Measurements from ENCODE around the gene NEGR1. TPM values are rescaled to one million over a fixed set of nuclear protein-coding genes. Genes with fewer than 3 reads are reported as not detected.

The NEGR1 gene
- total and polyA plus RNA-seq, 4 donors: 0.86 to 7.3 (median 2.5) TPM

DNA sequence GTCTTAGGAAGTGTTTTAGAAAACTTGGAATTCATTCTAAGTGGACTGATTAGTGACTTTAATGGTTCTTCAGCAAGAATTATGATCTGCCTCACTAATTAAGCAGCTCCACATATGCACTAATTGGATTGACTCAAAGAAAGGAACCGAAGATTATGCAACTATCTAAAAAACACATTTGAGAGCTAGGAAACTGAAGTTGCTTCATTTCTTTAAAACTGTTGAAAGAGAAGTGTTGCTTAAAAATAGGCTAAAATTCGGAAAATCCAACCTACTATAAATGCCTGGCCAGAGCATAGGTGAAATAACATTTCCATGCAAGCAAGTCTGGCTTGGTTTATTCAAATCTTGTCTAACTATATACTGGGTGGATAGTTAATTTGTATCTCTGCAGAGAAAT lies 698.6 kb downstream of the NEGR1 start:
- H3K9ac ChIP-seq (ENCODE audit: insufficient read depth in 1 of 2, low read length in 2 of 2): no peak overlapping the region
- TF ChIP-seq, protein P1, sequence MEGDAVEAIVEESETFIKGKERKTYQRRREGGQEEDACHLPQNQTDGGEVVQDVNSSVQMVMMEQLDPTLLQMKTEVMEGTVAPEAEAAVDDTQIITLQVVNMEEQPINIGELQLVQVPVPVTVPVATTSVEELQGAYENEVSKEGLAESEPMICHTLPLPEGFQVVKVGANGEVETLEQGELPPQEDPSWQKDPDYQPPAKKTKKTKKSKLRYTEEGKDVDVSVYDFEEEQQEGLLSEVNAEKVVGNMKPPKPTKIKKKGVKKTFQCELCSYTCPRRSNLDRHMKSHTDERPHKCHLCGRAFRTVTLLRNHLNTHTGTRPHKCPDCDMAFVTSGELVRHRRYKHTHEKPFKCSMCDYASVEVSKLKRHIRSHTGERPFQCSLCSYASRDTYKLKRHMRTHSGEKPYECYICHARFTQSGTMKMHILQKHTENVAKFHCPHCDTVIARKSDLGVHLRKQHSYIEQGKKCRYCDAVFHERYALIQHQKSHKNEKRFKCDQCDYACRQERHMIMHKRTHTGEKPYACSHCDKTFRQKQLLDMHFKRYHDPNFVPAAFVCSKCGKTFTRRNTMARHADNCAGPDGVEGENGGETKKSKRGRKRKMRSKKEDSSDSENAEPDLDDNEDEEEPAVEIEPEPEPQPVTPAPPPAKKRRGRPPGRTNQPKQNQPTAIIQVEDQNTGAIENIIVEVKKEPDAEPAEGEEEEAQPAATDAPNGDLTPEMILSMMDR (IDR thresholded peaks at IDR 0.05; ENCODE audit: control extremely low read depth, extremely low read depth): no peak
- H3K9me3 ChIP-seq (ENCODE audit: control insufficient read depth in 4 of 4, insufficient read depth in 3 of 4, low read length in 3 of 4): no peaks in the 10 kb centered on the region
- no peaks in the 10 kb centered on the region for H3K36me3 ChIP-seq (ENCODE audit: control insufficient read depth in 4 of 4, insufficient read depth in 4 of 4, low read length in 4 of 4)
- no peak overlapping the region for H3K27ac ChIP-seq (ENCODE audit: low read depth in 1 of 2, low read length in 1 of 2)
- no peak for ATAC-seq (ENCODE audit: insufficient read depth, low FRiP score)
- H3K27me3 ChIP-seq (ENCODE audit: control insufficient read depth in 3 of 3, insufficient read depth in 3 of 3, low read length in 2 of 3): no peaks in the 10 kb centered on the region
- 36 to 53% methylated on average over 2 of the region's 2 CpGs for WGBS, 2 donors
- DNase-seq: no peak
- no peaks in the 10 kb centered on the region for H3K4me1 ChIP-seq (ENCODE audit: control insufficient read depth in 5 of 5, insufficient read depth in 5 of 5, low read length in 5 of 5)
- no peak overlapping the region for H3K4me3 ChIP-seq

GRCh38 chr1:71582673-71583072 lies 699.7 kb downstream of the NEGR1 start:
- no peaks in the 10 kb centered on the region for H3K4me1 ChIP-seq (ENCODE audit: control insufficient read depth in 5 of 5, insufficient read depth in 5 of 5, low read length in 5 of 5)
- no peak overlapping the region for H3K9ac ChIP-seq (ENCODE audit: insufficient read depth in 1 of 2, low read length in 2 of 2)
- H3K4me3 ChIP-seq: no peak overlapping the region
- 88% methylated on average over 3 of the region's 3 CpGs for WGBS, 2 donors
- DNase-seq (no peak), ATAC-seq (ENCODE audit: insufficient read depth, low FRiP score) (no peak)
- H3K27ac ChIP-seq (ENCODE audit: low read depth in 1 of 2, low read length in 1 of 2): no peak overlapping the region
- no peaks in the 10 kb centered on the region for H3K27me3 ChIP-seq (ENCODE audit: control insufficient read depth in 3 of 3, insufficient read depth in 3 of 3, low read length in 2 of 3)
- TF ChIP-seq, protein P1 (IDR thresholded peaks at IDR 0.05; ENCODE audit: control extremely low read depth, extremely low read depth): no peak
- H3K36me3 ChIP-seq (ENCODE audit: control insufficient read depth in 4 of 4, insufficient read depth in 4 of 4, low read length in 4 of 4): no peaks in the 10 kb centered on the region
- H3K9me3 ChIP-seq (ENCODE audit: control insufficient read depth in 4 of 4, insufficient read depth in 3 of 4, low read length in 3 of 4): no peaks in the 10 kb centered on the region

GRCh38 chr1:71577451-71578131 lies 704.7 kb downstream of the NEGR1 start:
- ATAC-seq (ENCODE audit: insufficient read depth, low FRiP score) (no peak), DNase-seq (no peak)
- no peaks in the 10 kb centered on the region for H3K4me1 ChIP-seq (ENCODE audit: control insufficient read depth in 5 of 5, insufficient read depth in 5 of 5, low read length in 5 of 5)
- 79 to 89% methylated on average over 3 of the region's 3 CpGs for WGBS, 2 donors
- TF ChIP-seq, protein P1 (IDR thresholded peaks at IDR 0.05; ENCODE audit: control extremely low read depth, extremely low read depth): no peak
- no peak overlapping the region for H3K27ac ChIP-seq (ENCODE audit: low read depth in 1 of 2, low read length in 1 of 2)
- no peak overlapping the region for H3K9ac ChIP-seq (ENCODE audit: insufficient read depth in 1 of 2, low read length in 2 of 2)
- H3K36me3 ChIP-seq (ENCODE audit: control insufficient read depth in 4 of 4, insufficient read depth in 4 of 4, low read length in 4 of 4): no peaks in the 10 kb centered on the region
- no peaks in the 10 kb centered on the region for H3K9me3 ChIP-seq (ENCODE audit: control insufficient read depth in 4 of 4, insufficient read depth in 3 of 4, low read length in 3 of 4)
- H3K27me3 ChIP-seq (ENCODE audit: control insufficient read depth in 3 of 3, insufficient read depth in 3 of 3, low read length in 2 of 3): no peaks in the 10 kb centered on the region
- H3K4me3 ChIP-seq: no peak overlapping the region

- H3K36me3 ChIP-seq (ENCODE audit: control insufficient read depth in 4 of 4, insufficient read depth in 4 of 4, low read length in 4 of 4): no peaks in the 10 kb centered on the region
- H3K27ac ChIP-seq (ENCODE audit: low read depth in 1 of 2, low read length in 1 of 2): no peak overlapping the region
- no peaks in the 10 kb centered on the region for H3K27me3 ChIP-seq (ENCODE audit: control insufficient read depth in 3 of 3, insufficient read depth in 3 of 3, low read length in 2 of 3)
- H3K9ac ChIP-seq (ENCODE audit: insufficient read depth in 1 of 2, low read length in 2 of 2): no peak overlapping the region
- no peak overlapping the region for H3K4me3 ChIP-seq
- TF ChIP-seq, protein P1 (IDR thresholded peaks at IDR 0.05; ENCODE audit: control extremely low read depth, extremely low read depth): no peak
- no peaks in the 10 kb centered on the region for H3K4me1 ChIP-seq (ENCODE audit: control insufficient read depth in 5 of 5, insufficient read depth in 5 of 5, low read length in 5 of 5)
- no peak for ATAC-seq (ENCODE audit: insufficient read depth, low FRiP score)
- no peaks in the 10 kb centered on the region for H3K9me3 ChIP-seq (ENCODE audit: control insufficient read depth in 4 of 4, insufficient read depth in 3 of 4, low read length in 3 of 4)
- DNase-seq: peak in 2 of 3 donors; percentile 41 to 74
- 47 to 63% methylated on average over 3 of the region's 3 CpGs for WGBS, 2 donors
Observed at GRCh38 chr1:71572038-71572437, 710.3 kb downstream of the NEGR1 start.

Measured in lung (tissue), 12 donors.